GM15510 (cell line): ENCODE results near the gene FUT2.

ENCODE experiments used
- POLR2A ChIP-seq: IDR thresholded peaks from 3 replicates; pipeline ENCODE4 v1.6.1; 2011; ENCODE audit warnings: borderline replicate concordance; ENCODE audit not compliant: insufficient read length; ENCODE audit errors: extremely low read depth

Gene FUT2

DNA sequence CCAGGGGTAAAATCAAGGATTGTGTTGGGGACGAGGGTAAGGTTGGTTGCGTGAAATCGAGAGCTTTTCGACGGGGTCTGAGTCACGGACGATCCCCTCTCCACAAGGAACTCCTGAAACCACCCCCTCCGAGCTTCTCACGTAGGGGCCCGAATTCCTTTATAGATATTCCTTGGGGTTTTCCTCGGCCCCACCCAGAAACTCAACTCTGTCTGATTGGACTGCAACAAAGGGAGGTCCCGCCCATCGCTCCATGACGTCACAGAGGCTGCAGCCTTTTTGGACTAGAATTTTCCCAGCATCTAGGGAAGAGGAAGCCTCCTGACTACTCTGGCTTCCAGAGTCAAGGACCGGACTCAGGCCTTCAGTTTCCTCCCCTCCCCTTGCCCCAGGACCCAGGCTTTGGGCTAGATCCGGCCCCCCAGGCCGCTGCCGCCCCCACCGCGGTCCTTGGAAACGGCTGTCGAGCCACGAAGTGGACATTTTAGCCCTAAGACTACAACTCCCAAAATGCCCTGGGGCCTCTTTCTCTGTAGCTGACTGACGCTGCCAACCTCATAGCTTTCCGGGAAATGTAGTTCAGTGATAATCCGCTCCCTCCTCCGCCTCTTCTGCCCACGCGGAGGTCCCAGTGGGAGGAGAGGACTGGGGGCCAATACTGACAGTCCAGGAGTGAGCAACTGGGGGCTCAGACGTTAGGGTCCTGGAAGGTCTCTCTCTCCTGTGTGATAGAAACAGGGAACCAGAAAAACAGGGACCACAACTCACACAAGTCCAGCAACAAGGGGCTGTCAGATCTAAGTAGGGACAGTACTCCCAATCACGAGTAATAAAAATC lies 51.2 kb downstream of the FUT2 start, which contains the start of gene IZUMO1:
Gene IZUMO1 (minus strand): TSS at position 172 of the 838 bp plus-strand sequence. CDS start 1,050 bp downstream, outside the sequence.
- no peak for TF ChIP-seq POLR2A

DNA sequence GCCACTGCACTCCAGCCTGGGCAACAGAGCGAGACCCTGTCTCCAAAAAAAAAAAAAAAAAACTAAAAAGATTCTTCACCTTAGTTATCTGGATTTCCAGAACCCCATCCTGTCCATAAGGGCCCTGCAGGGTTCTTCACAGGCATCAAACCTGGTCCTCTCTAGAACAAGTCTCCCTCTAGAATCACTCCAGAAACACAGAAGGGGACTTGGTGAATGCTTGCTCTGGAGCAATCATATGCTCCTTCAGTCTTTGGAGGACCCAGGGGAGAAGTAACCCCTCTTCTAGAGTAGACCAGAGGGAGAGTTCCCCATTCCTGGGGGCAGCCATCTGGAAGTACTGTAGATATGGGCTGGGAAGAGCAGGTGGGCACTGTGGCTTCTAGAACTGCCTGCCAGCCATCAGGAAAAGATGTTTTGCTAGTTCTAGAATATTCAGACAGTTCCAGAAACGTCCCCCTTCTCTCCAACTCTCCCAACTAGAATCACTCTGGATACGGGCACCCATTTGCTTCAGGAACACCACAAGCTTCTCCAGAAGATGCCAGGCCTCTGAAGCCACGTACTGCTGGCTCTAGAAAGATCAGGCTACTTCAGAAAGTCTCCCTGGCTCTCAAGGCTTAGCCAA lies 53.9 kb downstream of the FUT2 start:
- TF ChIP-seq POLR2A: no peak

DNA sequence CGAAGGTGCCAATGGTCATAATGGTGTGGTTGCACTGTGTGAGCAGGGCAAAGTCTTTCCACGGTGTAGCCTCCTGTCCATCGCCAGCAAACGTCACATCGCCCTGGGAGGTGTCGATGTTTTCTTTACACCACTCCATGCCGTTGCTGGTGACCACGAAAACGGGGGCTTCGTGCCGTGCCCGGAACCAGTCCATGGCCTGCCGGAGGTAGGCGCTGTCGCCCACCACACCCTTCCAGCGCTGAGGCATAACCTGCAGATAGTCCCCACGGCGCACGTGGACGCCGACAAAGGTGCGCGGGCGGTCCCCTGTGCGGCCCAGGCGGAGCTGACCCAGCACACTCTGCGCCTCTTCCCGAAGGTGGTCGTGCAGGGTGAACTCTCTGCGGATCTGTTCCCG lies 54.6 kb downstream of the FUT2 start:
- TF ChIP-seq POLR2A: no peak

DNA sequence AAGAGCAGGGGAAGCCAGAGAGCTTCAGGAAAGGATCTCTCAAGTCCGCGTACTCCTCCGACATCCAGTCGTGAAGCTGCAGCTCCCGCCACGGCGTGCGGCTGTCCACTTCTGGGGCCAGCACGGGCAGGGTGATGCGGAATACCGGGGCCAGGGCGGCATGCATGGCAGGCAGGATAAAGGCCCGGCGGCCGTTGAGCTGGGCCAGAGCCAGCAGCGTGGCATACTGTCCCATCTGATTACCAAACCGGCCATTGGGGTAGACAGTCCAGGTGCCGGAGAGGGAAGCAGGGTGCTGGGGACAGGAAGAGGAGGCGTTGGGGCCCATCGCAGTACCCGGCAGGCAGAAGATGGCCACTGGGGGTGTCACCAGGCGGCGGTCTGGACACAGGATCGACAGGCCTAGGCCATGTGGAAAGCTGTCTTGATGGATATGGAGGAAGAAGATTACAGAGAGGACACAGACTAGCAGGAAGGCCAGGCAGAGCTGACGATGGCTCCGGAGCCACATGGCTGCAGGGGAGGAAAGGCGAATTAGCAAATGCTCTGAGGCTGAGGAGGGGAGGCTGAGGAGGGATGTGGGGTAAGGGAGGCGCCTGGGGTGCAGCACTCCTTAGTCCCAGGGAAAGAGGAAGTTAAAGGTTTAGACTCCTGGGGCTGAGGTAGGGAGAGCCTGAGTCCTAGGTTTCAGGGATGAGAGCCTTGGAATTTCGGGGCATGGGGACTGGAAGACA lies 55.2 kb downstream of the FUT2 start:
- TF ChIP-seq POLR2A: no peak

DNA sequence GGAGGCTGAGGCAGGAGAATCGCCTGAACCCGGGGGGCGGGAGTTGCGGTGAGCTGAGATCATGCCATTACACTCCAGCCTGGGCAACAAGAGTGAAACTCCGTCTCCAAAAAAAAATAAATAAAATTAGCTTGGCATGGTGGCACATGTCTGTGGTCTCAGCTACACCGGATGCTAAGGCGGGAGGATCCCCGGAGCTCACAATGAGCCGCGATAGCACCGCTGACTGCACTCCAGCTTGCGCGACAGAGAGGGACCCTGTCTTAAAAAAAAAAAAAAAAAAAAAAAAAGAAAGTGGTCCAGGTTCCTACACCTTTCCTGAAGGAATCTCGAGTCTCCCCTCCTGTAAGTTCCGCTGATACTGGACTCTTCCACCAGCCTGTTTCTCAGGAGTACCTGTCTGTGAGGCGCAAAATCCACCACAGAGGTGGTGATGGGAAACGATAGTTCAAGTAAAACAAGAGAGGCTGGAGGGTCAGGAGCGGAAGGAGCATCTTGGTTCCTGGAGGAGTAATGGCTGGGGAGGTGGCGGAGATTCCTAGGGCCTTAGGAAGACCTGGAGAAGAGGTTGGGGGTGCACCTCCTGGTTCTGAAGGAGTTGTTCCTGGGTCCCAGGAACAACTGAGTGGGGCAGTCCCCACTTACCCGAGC lies 56.2 kb downstream of the FUT2 start:
- TF ChIP-seq POLR2A: no peak

DNA sequence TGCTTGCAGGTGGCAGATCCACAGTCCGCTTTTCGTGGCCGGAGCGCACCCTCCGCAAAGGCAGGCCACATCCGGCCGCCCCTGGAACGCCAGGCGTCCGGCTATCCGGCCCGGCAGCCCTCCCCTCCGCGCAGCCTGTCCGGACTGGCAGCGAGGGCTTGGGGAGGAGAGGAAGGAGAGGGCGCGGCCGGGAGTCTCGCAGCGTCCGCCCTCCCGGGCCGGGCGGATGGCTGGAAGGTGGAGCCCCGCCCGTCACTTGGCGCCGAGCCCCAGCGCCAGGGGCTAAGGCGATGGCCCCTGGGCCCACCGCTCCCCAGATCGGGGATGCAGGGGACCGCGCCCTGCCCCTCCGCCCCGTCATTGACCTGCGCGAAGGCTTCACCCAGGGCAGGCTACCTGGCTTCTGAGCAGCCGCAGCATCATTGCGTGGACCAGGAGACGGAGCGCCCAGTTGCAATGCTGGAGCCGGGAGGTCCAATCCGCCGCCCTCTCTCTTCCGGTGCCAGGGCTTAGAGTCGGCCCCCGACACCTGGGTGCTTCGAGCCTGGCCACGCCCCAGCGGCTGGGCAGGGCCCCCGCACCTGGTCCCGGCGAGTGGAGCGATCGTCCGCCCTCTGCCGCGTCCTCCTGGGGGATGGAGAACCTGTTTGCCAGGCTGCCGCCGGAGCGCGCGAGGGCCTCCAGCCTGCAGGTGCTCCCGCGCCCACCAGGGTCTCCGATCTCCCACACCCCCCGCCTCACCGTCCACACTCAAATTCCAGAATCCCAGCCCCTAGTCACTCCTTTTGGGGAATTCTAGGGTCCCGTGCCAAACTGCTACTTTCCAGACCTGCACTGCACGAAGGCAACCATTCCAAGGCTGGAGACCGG lies 57.0 kb downstream of the FUT2 start, which contains the start of gene FUT1:
Gene FUT1 (minus strand): TSS at position 146 of the 870 bp plus-strand sequence. CDS start 1,360 bp downstream, outside the sequence.
- no peak for TF ChIP-seq POLR2A

DNA sequence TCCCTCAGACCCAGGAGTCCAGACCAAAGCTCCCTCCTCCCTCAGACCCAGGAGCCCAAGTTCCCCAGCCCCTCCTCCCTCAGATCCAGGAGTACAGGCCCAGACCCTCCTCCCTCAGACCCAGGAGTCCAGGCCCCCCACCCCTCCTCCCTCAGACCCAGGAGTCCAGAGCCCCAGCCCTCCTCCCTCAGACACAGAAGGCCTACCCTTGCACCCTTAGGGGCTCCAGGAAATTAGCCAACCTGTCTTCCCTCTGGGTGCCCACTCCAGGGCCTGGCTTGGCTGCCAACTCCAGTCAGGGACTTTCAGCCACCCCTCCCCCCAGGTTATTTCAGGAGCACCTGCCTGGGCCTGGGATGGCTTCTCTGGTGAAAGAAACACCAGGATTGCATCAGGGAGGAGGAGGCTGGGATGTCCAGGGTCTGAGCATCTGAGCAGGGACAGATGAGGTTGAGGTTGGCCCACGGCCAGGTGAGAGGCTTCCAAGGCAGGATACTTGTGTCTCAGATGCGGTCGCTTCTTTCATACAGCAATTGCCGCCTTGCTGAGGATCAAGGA lies 59.4 kb downstream of the FUT2 start, which contains the start of gene FGF21:
Gene FGF21 (plus strand): TSS at position 441 of the 558 bp plus-strand sequence. CDS start 713 bp downstream, outside the sequence.
- TF ChIP-seq POLR2A: no peak
